GM12864 (cell line): ENCODE results near the gene SFXN3.

Experiments used
- DNase-seq: peaks from one replicate; pipeline ENCODE4 v3.0.0-alpha.2; 2011; ENCODE audit warnings: low read depth
- H3K4me3 ChIP-seq: 2 replicates; pipeline ENCODE4 v1.5.1; 2011; ENCODE audit warnings: mild to moderate bottlenecking, low read depth, low read length, control low read depth
- TF ChIP-seq, protein P1 (sequence below): IDR thresholded peaks from 2 replicates; pipeline ENCODE4 v1.5.1; 2011; ENCODE audit warnings: low read depth, mild to moderate bottlenecking, moderate library complexity, low read length, control low read depth, inconsistent platforms; ENCODE audit errors: missing control alignments

SFXN3 gene, protein sequence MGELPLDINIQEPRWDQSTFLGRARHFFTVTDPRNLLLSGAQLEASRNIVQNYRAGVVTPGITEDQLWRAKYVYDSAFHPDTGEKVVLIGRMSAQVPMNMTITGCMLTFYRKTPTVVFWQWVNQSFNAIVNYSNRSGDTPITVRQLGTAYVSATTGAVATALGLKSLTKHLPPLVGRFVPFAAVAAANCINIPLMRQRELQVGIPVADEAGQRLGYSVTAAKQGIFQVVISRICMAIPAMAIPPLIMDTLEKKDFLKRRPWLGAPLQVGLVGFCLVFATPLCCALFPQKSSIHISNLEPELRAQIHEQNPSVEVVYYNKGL

DNA sequence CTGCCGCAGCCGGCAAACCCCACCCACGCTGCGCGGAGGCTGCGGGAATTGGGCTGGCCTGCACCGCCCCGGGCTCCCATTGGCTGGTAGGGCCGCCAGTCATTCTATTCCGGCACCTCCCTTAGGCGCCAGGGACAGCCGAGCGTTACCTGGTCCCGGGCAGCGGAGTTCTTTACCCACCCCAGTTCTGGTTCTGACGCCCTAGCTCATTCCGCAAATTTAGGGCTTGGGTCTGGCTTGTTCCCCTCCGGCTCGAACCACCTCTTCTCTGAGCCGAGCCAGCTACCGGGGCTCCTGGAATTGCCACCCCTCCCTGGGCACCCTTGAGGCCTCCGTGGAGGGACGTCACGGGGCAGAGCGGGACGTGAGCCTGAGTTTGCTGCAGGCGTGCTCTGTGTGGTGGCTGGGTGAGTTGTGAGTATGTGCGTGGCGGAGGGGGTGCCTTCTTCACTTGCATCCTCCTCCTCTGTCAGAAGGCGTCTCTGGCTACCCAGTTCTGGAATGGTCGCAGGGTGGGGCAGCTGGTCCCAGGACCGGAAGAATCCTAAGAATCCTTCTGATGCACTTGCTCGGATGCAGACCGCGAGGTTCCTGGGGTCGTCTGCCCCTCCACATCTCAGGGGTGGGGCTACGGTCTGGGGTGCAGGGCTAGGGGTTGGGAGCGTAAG is at the start of gene SFXN3, which contains the start of gene PDZD7:
Gene SFXN3 (plus strand): TSS at position 107 of the 668 bp plus-strand sequence. CDS start 3,461 bp downstream, outside the sequence.
Gene PDZD7 (minus strand): TSS at position 2 of the 668 bp plus-strand sequence. CDS start 910 bp downstream, outside the sequence.
- TF ChIP-seq, protein P1, sequence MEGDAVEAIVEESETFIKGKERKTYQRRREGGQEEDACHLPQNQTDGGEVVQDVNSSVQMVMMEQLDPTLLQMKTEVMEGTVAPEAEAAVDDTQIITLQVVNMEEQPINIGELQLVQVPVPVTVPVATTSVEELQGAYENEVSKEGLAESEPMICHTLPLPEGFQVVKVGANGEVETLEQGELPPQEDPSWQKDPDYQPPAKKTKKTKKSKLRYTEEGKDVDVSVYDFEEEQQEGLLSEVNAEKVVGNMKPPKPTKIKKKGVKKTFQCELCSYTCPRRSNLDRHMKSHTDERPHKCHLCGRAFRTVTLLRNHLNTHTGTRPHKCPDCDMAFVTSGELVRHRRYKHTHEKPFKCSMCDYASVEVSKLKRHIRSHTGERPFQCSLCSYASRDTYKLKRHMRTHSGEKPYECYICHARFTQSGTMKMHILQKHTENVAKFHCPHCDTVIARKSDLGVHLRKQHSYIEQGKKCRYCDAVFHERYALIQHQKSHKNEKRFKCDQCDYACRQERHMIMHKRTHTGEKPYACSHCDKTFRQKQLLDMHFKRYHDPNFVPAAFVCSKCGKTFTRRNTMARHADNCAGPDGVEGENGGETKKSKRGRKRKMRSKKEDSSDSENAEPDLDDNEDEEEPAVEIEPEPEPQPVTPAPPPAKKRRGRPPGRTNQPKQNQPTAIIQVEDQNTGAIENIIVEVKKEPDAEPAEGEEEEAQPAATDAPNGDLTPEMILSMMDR = no peak
- DNase-seq = peak; percentile 80
- peak within 1 kb of the TSS; percentile 44 for H3K4me3 ChIP-seq

DNA sequence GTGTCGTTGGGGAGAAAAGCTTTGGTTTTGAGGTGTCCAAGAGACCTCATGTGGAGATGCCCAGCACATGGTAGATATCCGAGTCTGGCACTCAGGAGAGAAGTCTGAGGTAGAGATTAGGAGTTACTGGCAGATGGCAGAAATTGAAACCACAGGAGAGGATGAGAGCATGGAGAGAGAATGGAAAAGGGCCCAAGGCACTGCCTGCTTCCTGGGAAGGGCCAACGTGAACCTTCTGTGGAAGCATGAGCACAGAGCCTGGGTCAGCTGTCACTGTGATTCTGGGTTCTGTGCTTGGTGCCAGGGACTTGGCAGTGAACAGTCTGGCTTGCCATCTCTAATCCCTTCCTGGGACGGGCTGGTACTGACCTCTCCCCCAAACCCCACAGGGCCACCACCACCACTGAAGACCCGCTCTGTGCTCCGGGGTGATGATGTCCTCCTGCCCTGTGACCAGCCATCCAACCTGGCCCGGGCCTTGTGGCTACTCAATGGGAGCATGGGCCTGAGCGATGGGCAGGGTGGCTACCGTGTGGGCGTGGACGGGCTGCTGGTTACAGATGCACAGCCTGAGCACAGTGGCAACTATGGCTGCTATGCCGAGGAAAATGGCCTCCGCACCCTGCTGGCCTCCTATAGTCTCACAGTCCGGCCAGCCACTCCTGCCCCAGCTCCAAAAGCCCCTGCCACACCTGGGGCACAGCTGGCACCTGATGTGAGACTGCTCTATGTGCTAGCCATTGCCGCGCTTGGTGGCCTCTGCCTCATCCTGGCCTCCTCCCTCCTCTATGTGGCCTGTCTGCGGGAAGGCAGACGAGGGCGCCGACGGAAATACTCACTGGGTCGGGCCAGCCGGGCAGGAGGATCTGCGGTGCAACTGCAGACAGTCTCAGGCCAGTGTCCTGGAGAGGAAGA is 47.9 kb upstream of the SFXN3 start:
- TF ChIP-seq, protein P1 = no peak
- no peak for DNase-seq

DNA sequence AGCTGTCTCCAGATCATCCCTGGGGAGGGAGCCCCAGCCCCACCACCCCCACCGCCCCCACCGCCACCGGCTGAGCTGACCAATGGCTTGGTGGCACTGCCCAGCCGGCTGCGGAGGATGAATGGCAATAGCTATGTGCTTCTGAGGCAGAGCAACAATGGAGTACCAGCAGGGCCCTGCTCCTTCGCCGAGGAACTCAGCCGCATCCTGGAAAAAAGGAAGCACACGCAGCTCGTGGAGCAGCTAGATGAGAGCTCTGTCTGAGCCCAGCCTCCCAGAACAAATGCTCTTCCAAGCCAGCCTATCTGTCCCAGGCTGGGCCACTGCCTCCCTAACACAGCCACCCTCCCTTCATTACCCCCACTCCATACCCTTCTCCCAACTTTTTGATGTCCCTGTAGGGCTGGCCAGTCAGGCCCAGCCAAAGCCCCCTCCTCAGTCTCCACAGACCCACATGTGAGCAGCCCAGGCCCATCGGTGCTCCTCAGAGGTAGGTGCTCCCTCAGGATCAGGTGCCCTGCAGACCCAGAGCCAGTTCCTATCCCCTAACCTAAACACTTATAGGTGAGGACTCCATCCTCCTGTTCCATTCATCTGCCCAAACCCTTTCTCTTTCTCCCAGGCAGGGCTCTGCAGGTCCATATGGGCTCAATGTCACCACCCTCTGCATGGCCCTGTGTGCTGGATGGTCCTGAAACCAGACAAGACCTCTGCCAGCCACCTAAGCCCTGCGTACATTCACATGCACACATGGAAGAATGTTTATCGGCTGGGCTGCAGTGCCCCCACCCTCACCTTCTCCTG is 47.0 kb upstream of the SFXN3 start:
- TF ChIP-seq, protein P1 = no peak
- no peak for DNase-seq
- no peak overlapping the region for H3K4me3 ChIP-seq

More for the DNA sequence above, 47.9 kb upstream of the SFXN3 start:
- H3K4me3 ChIP-seq = no peak overlapping the region

DNA sequence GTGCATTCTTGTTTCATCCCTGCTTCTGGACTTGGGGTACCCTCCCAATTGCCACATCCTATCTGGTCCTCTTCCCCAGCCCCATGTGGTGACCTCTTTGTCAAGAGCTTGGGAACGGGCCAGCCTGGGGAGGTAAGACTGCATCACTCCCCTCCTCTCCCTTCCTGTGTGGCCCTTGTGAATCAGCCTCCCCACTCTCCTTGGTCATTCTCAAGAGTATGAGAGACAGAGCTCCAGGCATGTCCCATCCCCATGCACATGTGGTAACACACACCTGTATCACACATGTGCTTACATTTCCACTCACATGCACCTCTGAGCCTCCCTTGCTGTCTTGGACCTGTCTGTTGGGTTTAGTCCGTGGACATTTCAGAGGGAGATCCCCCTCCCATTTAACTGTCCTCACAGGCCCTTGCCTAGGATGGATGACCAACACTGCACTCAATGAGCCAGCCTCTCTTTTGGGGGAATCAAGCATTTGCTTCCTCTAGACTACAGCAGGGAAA is 46.3 kb upstream of the SFXN3 start:
- DNase-seq = no peak
- H3K4me3 ChIP-seq = no peak overlapping the region
- TF ChIP-seq, protein P1 = no peak

DNA sequence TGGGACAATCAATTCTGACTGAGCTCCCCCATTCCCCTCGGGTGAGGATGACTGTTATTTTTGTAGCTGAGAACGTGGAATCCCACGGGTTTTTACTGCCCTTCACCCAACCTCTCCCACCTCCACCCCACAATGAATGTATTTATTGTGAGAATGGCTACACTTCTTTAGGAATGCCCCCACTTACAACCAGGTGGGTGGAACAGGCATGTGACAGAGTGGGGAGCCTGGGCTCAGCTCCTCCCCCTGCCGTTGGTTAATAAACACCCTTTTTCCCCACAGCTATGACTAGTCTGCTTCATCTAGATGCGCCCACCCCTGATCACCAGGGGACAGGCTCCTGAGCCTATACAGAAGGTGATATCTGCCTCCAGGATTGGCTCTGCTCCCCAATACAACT is 45.7 kb upstream of the SFXN3 start:
- TF ChIP-seq, protein P1 = no peak
- H3K4me3 ChIP-seq = no peak overlapping the region
- no peak for DNase-seq

DNA sequence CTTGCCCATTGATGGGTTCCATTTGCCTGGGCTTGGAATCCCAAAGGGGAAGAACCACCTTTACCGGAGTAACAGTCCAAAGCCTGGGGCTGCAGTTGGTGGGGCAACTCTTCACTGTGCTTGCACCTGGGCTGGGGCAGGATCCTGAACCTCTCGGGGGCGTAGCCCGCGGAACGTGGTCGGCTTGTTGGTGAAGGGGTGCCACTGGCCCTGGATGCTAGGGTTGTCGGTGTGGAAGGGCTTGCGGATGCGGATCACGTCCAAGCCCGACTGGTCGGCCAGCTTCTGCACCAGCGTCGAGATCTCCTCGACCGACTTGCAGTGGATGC is 44.4 kb upstream of the SFXN3 start:
- no peak for DNase-seq
- TF ChIP-seq, protein P1 = no peak
- H3K4me3 ChIP-seq = peak overlapping the region; percentile 81
